HG03280 (cell line): ENCODE results near the gene CCNA1.

Experiments used
- ATAC-seq: cut with Tn5 transposase; IDR thresholded peaks from one replicate; pipeline ENCODE4 v1.9.1; 2021; ENCODE audit warnings: mild to moderate bottlenecking, moderate library complexity; ENCODE audit not compliant: unreplicated experiment

CCNA1 gene

GRCh38 chr13:36432106-36432544 is at the start of gene CCNA1:
Gene CCNA1, plus strand, starts transcription at chr13:36432495. Its CDS starts 562 bp downstream, at chr13:36433057.
- no peak for ATAC-seq

GRCh38 chr13:36385489-36385888 is 46.8 kb upstream of the CCNA1 start:
- no peak for ATAC-seq

- ATAC-seq, result no peak
These were observed 37.0 kb upstream of the CCNA1 start for GRCh38 chr13:36395280-36395679.

GRCh38 chr13:36405151-36405550 is 27.1 kb upstream of the CCNA1 start:
- ATAC-seq, result no peak

- no peak for ATAC-seq
These were observed 19.6 kb upstream of the CCNA1 start for GRCh38 chr13:36412736-36413135.

- ATAC-seq, result no peak
These were observed 19.1 kb upstream of the CCNA1 start for GRCh38 chr13:36413161-36413560.

- no peak for ATAC-seq
These were observed 17.8 kb upstream of the CCNA1 start for GRCh38 chr13:36414461-36414860.

GRCh38 chr13:36417331-36417730 is 15.0 kb upstream of the CCNA1 start:
- ATAC-seq, result no peak

- ATAC-seq, result peak; percentile 70
These were observed 14.1 kb upstream of the CCNA1 start for GRCh38 chr13:36418022-36418805.

- peak; percentile 81 for ATAC-seq
These were observed 11.8 kb upstream of the CCNA1 start for GRCh38 chr13:36420437-36420891.

- no peak for ATAC-seq
These were observed 10.8 kb upstream of the CCNA1 start for GRCh38 chr13:36421447-36421846.

- ATAC-seq, result no peak
These were observed 4.2 kb upstream of the CCNA1 start for GRCh38 chr13:36428086-36428485.

- ATAC-seq, result no peak
These were observed 1.8 kb upstream of the CCNA1 start for GRCh38 chr13:36430247-36431203.

- no peak for ATAC-seq
These were observed 840 bp upstream of the CCNA1 start for GRCh38 chr13:36431204-36432105.

- ATAC-seq, result no peak
These were observed 4.5 kb downstream of the CCNA1 start for GRCh38 chr13:36436811-36437210.

GRCh38 chr13:36438594-36439483 is 6.5 kb downstream of the CCNA1 start:
- ATAC-seq, result no peak

GRCh38 chr13:36445278-36445677 is 13.0 kb downstream of the CCNA1 start:
- ATAC-seq, result no peak

GRCh38 chr13:36445891-36446351 is 13.6 kb downstream of the CCNA1 start:
- no peak for ATAC-seq

- no peak for ATAC-seq
These were observed 15.2 kb downstream of the CCNA1 start for GRCh38 chr13:36447501-36447900.
